M059J (cell line): ENCODE results near the gene INS. TPM values are rescaled to one million over a fixed set of nuclear protein-coding genes. Genes with fewer than 3 reads are reported as not detected.

Experiments used
- DNase-seq: peaks from one replicate; pipeline ENCODE4 v3.0.0-alpha.2; 2012; ENCODE audit warnings: low read depth
- total RNA-seq: library from RNA; depleted of rRNA; stranded (reverse); fragments of >200 nt; shearing (Covaris generic); gene quantifications from 2 replicates; pipeline ENCODE4 v1.2.3, GENCODE V29; 2014; rRNA removed

INS gene
- total RNA-seq = not detected in 2 replicates

GRCh38 chr11:2160736-2161259, at the start of gene INS:
INS (minus strand) TSS chr11:2161209; CDS start chr11:2160971, 238 bp downstream.
- DNase-seq = no peak

GRCh38 chr11:2210366-2211112, 49.5 kb upstream of the INS start:
- no peak for DNase-seq

GRCh38 chr11:2209900-2210321, 48.9 kb upstream of the INS start:
- no peak for DNase-seq

GRCh38 chr11:2209370-2209801, 48.4 kb upstream of the INS start:
- DNase-seq = no peak

GRCh38 chr11:2208691-2209369, 47.8 kb upstream of the INS start:
- no peak for DNase-seq

- no peak for DNase-seq
These were observed 47.0 kb upstream of the INS start for GRCh38 chr11:2207773-2208621.

GRCh38 chr11:2207212-2207611, 46.2 kb upstream of the INS start:
- DNase-seq = no peak

GRCh38 chr11:2205981-2206690, 45.1 kb upstream of the INS start:
- no peak for DNase-seq

- DNase-seq = no peak
These were observed 44.3 kb upstream of the INS start for GRCh38 chr11:2205214-2205720.

GRCh38 chr11:2204361-2205213, 43.6 kb upstream of the INS start:
- no peak for DNase-seq

- no peak for DNase-seq
These were observed 42.6 kb upstream of the INS start for GRCh38 chr11:2203440-2204259.

GRCh38 chr11:2202900-2203439, 42.0 kb upstream of the INS start:
- DNase-seq = no peak

- no peak for DNase-seq
These were observed 41.3 kb upstream of the INS start for GRCh38 chr11:2202071-2202899.

- DNase-seq = no peak
These were observed 40.5 kb upstream of the INS start for GRCh38 chr11:2201542-2201941.

- no peak for DNase-seq
These were observed 40.0 kb upstream of the INS start for GRCh38 chr11:2200957-2201519.

GRCh38 chr11:2200536-2200935, 39.5 kb upstream of the INS start:
- no peak for DNase-seq

GRCh38 chr11:2199466-2200341, 38.7 kb upstream of the INS start:
- no peak for DNase-seq
